ENCODE results near the gene TFPT. TPM values are rescaled to one million over a fixed set of nuclear protein-coding genes. Genes with fewer than 3 reads are reported as not detected.
"Not testable (repeated sequence)": the region's sequence is repeated elsewhere in the genome, so short reads cannot be mapped to it uniquely, and the experiment has no call there.

The TFPT gene
- total and polyA plus RNA-seq, 4 experiments from 2014 or later = 17.2 to 31.0 (median 18.3) TPM

- no peaks in the 10 kb centered on the region for H3K9me3 ChIP-seq (ENCODE audit: control insufficient read depth in 1 of 2, low read length in 2 of 2)
- H3K4me1 ChIP-seq (ENCODE audit: insufficient read depth, low read length) = peaks cover 27% of the 10 kb centered on the region
- Mint-ChIP-seq H3K9me3 (no peaks in the 10 kb centered on the region), H3K4me3 (no peak overlapping the region), H3K27me3 (peaks cover 3% of the 10 kb centered on the region in 2 donors), H3K36me3 (peaks cover 0 to 6% of the 10 kb centered on the region in 2 donors), H3K27ac (peak overlapping the region in 1 of 7 donors; percentile 77), H3K4me1 (peaks cover 13 to 37% (median 19%) of the 10 kb centered on the region in 4 donors)
- no peaks in the 10 kb centered on the region for H3K36me3 ChIP-seq (ENCODE audit: insufficient read depth, low read length)
- CTCF ChIA-PET (ENCODE audit: partially characterized antibody) = interaction anchor here (0.6 kb wide), 1 partner anchor 1305 kb away, joined by 4 read pairs; no protein-coding TSS in a partner anchor
- no peaks in the 10 kb centered on the region for H3K27me3 ChIP-seq (ENCODE audit: insufficient read depth, low read length)
- H3K27ac ChIP-seq (ENCODE audit: low read depth, low read length) = no peak overlapping the region
- POLR2A ChIA-PET (ENCODE audit: partially characterized antibody) = interaction anchor here (1.4 to 6.2 kb wide), 2 partner anchors 16 to 60 kb away, joined by 5 to 49 read pairs; partner anchors contain the start of genes LENG1, PRPF31 and TFPT
- no peak overlapping the region for H3K4me3 ChIP-seq (ENCODE audit: low read length in 2 of 2)
- intact Hi-C loops (cut with micrococcal nuclease) = no loop called here
- no peak for DNase-seq
Observed at GRCh38 chr19:54099190-54099902, 16.1 kb downstream of the TFPT start.

GRCh38 chr19:54096617-54097106 is 18.8 kb downstream of the TFPT start:
- intact Hi-C loops (cut with micrococcal nuclease) = loop anchor here (1.0 kb wide), 1 partner anchor 227 kb away; no protein-coding TSS in a partner anchor
- H3K36me3 Mint-ChIP-seq = no peaks in the 10 kb centered on the region

GRCh38 chr19:54095859-54096616 is 19.4 kb downstream of the TFPT start:
- peak overlapping the region in 1 of 2 donors; percentile 41 for H3K4me3 ChIP-seq (ENCODE audit: low read length in 2 of 2)
- not testable (repeated sequence) for H3K27me3 ChIP-seq (ENCODE audit: insufficient read depth, low read length); H3K27me3 Mint-ChIP-seq; H3K9me3 Mint-ChIP-seq; H3K36me3 ChIP-seq (ENCODE audit: insufficient read depth, low read length); H3K36me3 Mint-ChIP-seq; H3K9me3 ChIP-seq (ENCODE audit: control insufficient read depth in 1 of 2, low read length in 2 of 2)
- ChIA-PET CTCF (ENCODE audit: partially characterized antibody) (interaction anchor here (0.6 to 1.0 kb wide), 7 partner anchors 10 to 303 kb away, joined by 3 to 5 read pairs (median 3); partner anchors contain the start of genes PRPF31 and TFPT), POLR2A (ENCODE audit: partially characterized antibody) (interaction anchor here (0.6 to 6.2 kb wide), 6 partner anchors 10 to 95 kb away, joined by 3 to 49 read pairs (median 4); partner anchors contain the start of genes CNOT3, LENG1, MBOAT7 and PRPF31)
- peaks cover 5 to 20% (median 9%) of the 10 kb centered on the region in 4 donors for H3K4me1 Mint-ChIP-seq
- peak overlapping the region; percentile 80 to 91 (median 88) for H3K27ac Mint-ChIP-seq
- intact Hi-C loops (cut with micrococcal nuclease) = loop anchor here (1.0 kb wide), 1 partner anchor 227 kb away; no protein-coding TSS in a partner anchor
- DNase-seq = peak; percentile 44 to 61 (median 51)
- peak overlapping the region; percentile 72 to 87 (median 86) for H3K4me3 Mint-ChIP-seq
- H3K27ac ChIP-seq (ENCODE audit: low read depth, low read length) = peak overlapping the region; percentile 29
- H3K4me1 ChIP-seq (ENCODE audit: insufficient read depth, low read length) = peaks cover 13% of the 10 kb centered on the region

More at GRCh38 chr19:54096617-54097106, 18.8 kb downstream of the TFPT start:
- H3K4me1 Mint-ChIP-seq = peaks cover 8 to 20% (median 10%) of the 10 kb centered on the region in 4 donors
- H3K4me1 ChIP-seq (ENCODE audit: insufficient read depth, low read length) = peaks cover 13% of the 10 kb centered on the region
- no peaks in the 10 kb centered on the region for H3K27me3 ChIP-seq (ENCODE audit: insufficient read depth, low read length)
- H3K9me3 Mint-ChIP-seq = peaks cover 0 to 2% (median 0%) of the 10 kb centered on the region in 8 donors
- ChIA-PET POLR2A (ENCODE audit: partially characterized antibody) (interaction anchor here (6.2 kb wide), 1 partner anchor 18 kb away, joined by 49 read pairs; the partner anchor contains the start of genes PRPF31 and TFPT), CTCF (ENCODE audit: partially characterized antibody) (interaction anchor here (0.6 to 2.2 kb wide), 4 partner anchors 10 to 304 kb away, joined by 3 to 11 read pairs (median 3); partner anchors contain the start of genes PRPF31 and TFPT)
- H3K27me3 Mint-ChIP-seq = peaks cover 6 to 7% of the 10 kb centered on the region in 2 donors
- H3K27ac Mint-ChIP-seq = peak overlapping the region; percentile 45 to 91 (median 82)
- no peak overlapping the region for H3K27ac ChIP-seq (ENCODE audit: low read depth, low read length)
- H3K4me3 Mint-ChIP-seq = peak overlapping the region; percentile 29 to 87 (median 62)
- DNase-seq = peak in 4 of 5 donors; percentile 30 to 50 (median 43)
- H3K9me3 ChIP-seq (ENCODE audit: control insufficient read depth in 1 of 2, low read length in 2 of 2) = no peaks in the 10 kb centered on the region
- H3K4me3 ChIP-seq (ENCODE audit: low read length in 2 of 2) = no peak overlapping the region
- H3K36me3 ChIP-seq (ENCODE audit: insufficient read depth, low read length) = no peaks in the 10 kb centered on the region

GRCh38 chr19:54095136-54095858 is 20.2 kb downstream of the TFPT start:
- Histone ChIP-seq H3K4me1 (ENCODE audit: insufficient read depth, low read length) (peaks cover 13% of the 10 kb centered on the region), H3K27ac (ENCODE audit: low read depth, low read length) (peak overlapping the region; percentile 29), H3K27me3 (ENCODE audit: insufficient read depth, low read length) (no peaks in the 10 kb centered on the region), H3K36me3 (ENCODE audit: insufficient read depth, low read length) (no peaks in the 10 kb centered on the region), H3K9me3 (ENCODE audit: control insufficient read depth in 1 of 2, low read length in 2 of 2) (no peaks in the 10 kb centered on the region), H3K4me3 (ENCODE audit: low read length in 2 of 2) (peak overlapping the region in 1 of 2 donors; percentile 41)
- Mint-ChIP-seq H3K36me3 (no peaks in the 10 kb centered on the region), H3K27ac (peak overlapping the region in 1 of 7 donors; percentile 66), H3K4me1 (peaks cover 5 to 20% (median 9%) of the 10 kb centered on the region in 4 donors), H3K27me3 (peaks cover 8% of the 10 kb centered on the region in 2 donors), H3K4me3 (peak overlapping the region in 4 of 8 donors; percentile 4 to 72 (median 50)), H3K9me3 (peaks cover 0 to 2% (median 0%) of the 10 kb centered on the region in 8 donors)
- no peak for DNase-seq
- intact Hi-C loops (cut with micrococcal nuclease) = no loop called here
- ChIA-PET POLR2A (ENCODE audit: partially characterized antibody) (interaction anchor here (0.6 to 6.2 kb wide), 6 partner anchors 9 to 95 kb away, joined by 3 to 49 read pairs (median 4); partner anchors contain the start of genes CNOT3, LENG1, MBOAT7 and PRPF31), CTCF (ENCODE audit: partially characterized antibody) (interaction anchor here (0.8 to 1.0 kb wide), 6 partner anchors 9 to 254 kb away, joined by 3 to 5 read pairs (median 4); partner anchors contain the start of genes PRPF31 and TFPT)

- Histone ChIP-seq H3K27ac (ENCODE audit: low read depth, low read length) (no peak overlapping the region), H3K36me3 (ENCODE audit: insufficient read depth, low read length) (no peaks in the 10 kb centered on the region), H3K27me3 (ENCODE audit: insufficient read depth, low read length) (no peaks in the 10 kb centered on the region), H3K4me3 (ENCODE audit: low read length in 2 of 2) (no peak overlapping the region), H3K4me1 (ENCODE audit: insufficient read depth, low read length) (peaks cover 13% of the 10 kb centered on the region), H3K9me3 (ENCODE audit: control insufficient read depth in 1 of 2, low read length in 2 of 2) (no peaks in the 10 kb centered on the region)
- no peak for DNase-seq
- ChIA-PET POLR2A (ENCODE audit: partially characterized antibody) (interaction anchor here (2.0 to 6.2 kb wide), 2 partner anchors 21 to 42 kb away, joined by 19 to 49 read pairs; partner anchors contain the start of genes CNOT3, PRPF31 and TFPT), CTCF (ENCODE audit: partially characterized antibody) (no interaction called here)
- intact Hi-C loops (cut with micrococcal nuclease) = no loop called here
- Mint-ChIP-seq H3K4me3 (peak overlapping the region in 4 of 8 donors; percentile 29 to 57 (median 46)), H3K9me3 (peaks cover 0 to 2% (median 0%) of the 10 kb centered on the region in 8 donors), H3K36me3 (no peaks in the 10 kb centered on the region), H3K27ac (peak overlapping the region in 1 of 7 donors; percentile 66), H3K27me3 (peaks cover 8 to 9% of the 10 kb centered on the region in 2 donors), H3K4me1 (peaks cover 5 to 20% (median 9%) of the 10 kb centered on the region in 4 donors)
Observed at GRCh38 chr19:54094426-54095000, 20.9 kb downstream of the TFPT start.

- Histone ChIP-seq H3K36me3 (ENCODE audit: insufficient read depth, low read length) (no peaks in the 10 kb centered on the region), H3K27me3 (ENCODE audit: insufficient read depth, low read length) (no peaks in the 10 kb centered on the region), H3K4me3 (ENCODE audit: low read length in 2 of 2) (no peak overlapping the region), H3K27ac (ENCODE audit: low read depth, low read length) (no peak overlapping the region), H3K4me1 (ENCODE audit: insufficient read depth, low read length) (no peaks in the 10 kb centered on the region), H3K9me3 (ENCODE audit: control insufficient read depth in 1 of 2, low read length in 2 of 2) (peaks cover 0 to 4% of the 10 kb centered on the region in 2 donors)
- Mint-ChIP-seq H3K36me3 (peaks cover 0 to 2% of the 10 kb centered on the region in 2 donors), H3K4me3 (no peak overlapping the region), H3K27ac (no peak overlapping the region), H3K27me3 (peaks cover 0 to 7% of the 10 kb centered on the region in 2 donors), H3K9me3 (peaks cover 0 to 27% (median 15%) of the 10 kb centered on the region in 8 donors), H3K4me1 (no peaks in the 10 kb centered on the region)
- ChIA-PET POLR2A (ENCODE audit: partially characterized antibody) (no interaction called here), CTCF (ENCODE audit: partially characterized antibody) (no interaction called here)
- DNase-seq = no peak
- intact Hi-C loops (cut with micrococcal nuclease) = no loop called here
Observed at GRCh38 chr19:54084410-54084809, 31.0 kb downstream of the TFPT start.

All from CD4-positive, alpha-beta memory T cell (primary cell).